ENCODE measurements around the gene RNF126. TPM values are rescaled to one million over a fixed set of nuclear protein-coding genes. Genes with fewer than 3 reads are reported as not detected.

RNF126 gene
- total RNA-seq, 2 donors from 2014 or later = 24.5 to 27.1 TPM

DNA sequence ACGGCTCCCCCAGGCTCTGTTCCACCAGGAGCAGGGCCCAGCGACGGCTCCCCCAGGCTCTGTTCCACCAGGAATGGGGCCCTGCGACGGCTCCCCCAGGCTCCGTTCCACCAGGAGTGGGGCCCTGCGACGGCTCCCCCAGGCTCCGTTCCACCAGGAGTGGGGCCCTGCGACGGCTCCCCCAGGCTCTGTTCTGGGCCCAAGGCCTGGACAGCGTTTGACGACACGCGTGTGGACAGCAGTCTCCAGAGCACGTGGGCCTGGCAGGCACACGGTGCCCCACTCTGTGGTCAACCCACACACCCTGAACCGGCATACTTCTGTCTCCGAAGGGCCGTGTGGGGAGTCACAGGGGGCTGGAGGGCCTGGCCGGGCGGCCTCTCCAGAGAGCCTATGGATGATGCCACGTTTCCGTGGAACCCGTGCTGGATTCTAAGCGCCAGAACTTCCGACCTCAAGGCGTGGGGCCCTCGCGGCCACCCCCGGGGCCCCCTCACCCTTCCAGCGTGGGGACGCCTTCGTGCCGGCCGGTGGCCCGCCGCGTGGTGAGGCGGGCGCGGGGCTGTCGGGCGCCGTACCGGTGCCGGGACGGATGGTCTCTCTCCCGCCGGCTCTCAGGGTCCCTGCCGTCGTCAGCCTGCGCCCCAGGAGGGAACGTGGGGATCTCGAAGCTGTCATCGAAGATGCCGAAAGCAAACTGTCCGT is 11.7 kb downstream of the RNF126 start:
- intact Hi-C loops (cut with DNase I) = no loop called here
- no peak for DNase-seq (ENCODE audit: low spot score)

DNA sequence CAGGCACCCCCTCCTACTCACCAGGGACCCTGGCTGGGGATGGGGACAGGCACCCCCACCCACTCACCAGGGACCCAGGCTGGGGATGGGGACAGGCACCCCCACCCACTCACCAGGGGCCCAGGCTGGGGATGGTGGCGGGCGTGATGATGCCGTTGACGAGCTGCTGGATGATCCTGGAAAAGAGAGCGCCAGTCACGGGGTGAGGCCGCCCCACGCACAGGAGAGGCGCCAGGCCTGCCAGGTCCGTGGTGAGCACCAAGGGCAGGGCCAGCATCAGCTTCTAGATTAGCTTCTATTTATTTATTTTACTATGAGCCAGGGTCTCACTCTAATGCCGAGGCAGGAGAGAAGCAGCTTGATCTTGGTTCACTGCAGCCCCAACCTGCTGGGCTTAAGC is 12.9 kb downstream of the RNF126 start:
- no peak for DNase-seq (ENCODE audit: low spot score)
- intact Hi-C loops (cut with DNase I) = no loop called here

DNA sequence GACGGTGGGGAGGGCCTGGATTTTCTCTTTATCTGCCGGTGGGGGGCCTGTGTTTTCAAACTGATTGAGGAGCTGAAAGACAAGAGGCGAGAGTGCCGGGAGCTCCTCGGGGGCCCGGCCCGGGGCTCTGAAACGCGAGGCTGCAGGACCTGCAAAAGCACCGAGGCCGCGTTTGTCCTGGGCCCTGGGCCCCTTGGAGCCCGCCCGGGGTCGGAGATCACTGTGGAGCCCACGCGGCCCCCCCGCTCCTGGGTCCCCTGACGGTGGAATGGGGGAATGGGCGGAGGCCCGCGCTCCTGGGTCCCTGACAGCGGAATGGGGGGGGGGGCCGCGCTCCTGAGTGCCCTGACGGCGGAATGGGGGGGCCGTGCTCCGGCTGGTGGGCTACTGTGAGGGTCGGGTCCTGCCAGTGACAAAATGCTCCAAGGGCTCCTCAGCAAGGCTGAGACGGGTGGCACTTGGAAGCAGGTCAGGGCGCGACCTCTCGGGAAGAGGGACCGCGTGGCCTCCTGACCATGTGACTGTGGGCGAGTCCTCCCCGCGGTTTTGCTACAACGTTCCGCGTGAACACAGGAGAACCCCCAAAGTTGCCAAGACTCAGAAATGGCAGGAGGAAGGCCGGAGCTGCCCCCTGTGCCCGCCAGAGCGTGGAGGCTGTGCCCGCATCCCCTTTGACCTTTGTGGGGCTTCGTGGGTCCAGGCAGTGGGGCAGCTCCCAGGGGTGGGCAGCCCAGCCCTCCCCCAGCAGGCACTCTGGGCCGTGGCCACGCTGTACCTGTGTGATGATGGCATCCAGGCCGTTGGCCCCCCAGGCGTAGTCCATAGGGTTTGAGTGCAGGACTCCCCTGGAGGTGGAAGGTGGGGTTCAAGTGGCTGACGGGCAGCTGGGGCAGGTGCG is 13.9 kb downstream of the RNF126 start:
- intact Hi-C loops (cut with DNase I) = no loop called here
- DNase-seq (ENCODE audit: low spot score) = no peak

DNA sequence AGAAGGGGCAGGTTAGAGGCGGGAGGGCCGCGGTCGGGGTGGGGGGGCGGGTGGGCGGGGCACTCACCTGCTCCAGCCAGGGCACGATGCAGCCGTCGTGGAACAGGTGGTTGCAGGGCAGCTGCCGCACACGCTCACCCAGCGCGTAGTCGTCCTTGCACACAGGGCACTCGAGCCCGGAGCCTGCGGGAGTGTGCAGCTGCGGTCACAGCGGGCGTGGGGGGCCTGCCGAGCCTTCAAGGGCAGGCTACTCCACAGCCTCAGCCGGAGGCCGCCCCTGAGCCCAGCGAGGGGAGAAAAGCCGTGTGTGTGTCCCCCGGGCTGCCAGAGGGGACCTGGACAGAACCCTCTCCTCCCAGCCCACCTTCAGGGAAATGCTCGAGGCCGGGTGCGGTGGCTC is 14.7 kb downstream of the RNF126 start:
- DNase-seq (ENCODE audit: low spot score) = no peak
- intact Hi-C loops (cut with DNase I) = no loop called here

DNA sequence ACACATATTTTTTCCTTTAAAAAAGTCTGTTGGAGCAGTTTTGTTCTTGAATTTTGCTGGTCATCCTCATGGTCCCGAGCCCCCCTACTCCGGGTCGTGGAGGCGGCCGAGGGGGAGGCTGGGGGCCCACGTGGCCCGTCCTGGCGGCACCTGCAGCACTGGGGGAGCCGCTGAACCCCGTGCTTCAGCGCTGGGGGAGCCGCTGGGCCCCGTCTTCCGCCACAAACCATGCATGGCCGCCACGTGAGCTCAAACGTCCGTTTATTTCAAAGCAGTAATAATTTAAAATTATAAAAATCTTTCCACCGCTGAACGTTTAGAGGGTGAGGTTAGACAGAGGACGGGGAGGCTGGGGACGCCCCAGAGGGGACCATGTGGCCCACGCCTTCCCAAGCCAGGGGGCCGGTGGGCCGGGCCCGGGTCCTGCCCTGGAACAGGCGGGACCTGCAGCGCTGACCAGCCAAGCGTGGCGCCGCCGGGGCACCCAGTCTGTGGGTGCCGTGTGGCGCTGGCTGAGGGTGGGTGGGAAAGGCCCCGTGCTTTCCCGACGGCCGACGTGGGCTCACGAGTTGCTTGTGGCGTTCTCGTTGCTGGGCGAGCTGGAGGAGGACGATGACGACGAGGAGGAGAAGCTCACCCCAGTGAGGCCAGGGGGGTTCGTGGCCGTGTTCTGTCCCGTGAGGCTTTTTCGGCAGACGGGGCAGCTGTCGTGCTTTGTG is 15.3 kb downstream of the RNF126 start:
- DNase-seq (ENCODE audit: low spot score) = no peak
- intact Hi-C loops (cut with DNase I) = no loop called here

- DNase-seq (ENCODE audit: low spot score) = no peak
- intact Hi-C loops (cut with DNase I) = no loop called here
These were observed 16.0 kb downstream of the RNF126 start for GRCh38 chr19:646779-647565.

- intact Hi-C loops (cut with DNase I) = no loop called here
- DNase-seq (ENCODE audit: low spot score) = no peak
These were observed 16.9 kb downstream of the RNF126 start for GRCh38 chr19:645912-646778.

GRCh38 chr19:644789-645188 is 18.2 kb downstream of the RNF126 start:
- intact Hi-C loops (cut with DNase I) = no loop called here
- no peak for DNase-seq (ENCODE audit: low spot score)

DNA sequence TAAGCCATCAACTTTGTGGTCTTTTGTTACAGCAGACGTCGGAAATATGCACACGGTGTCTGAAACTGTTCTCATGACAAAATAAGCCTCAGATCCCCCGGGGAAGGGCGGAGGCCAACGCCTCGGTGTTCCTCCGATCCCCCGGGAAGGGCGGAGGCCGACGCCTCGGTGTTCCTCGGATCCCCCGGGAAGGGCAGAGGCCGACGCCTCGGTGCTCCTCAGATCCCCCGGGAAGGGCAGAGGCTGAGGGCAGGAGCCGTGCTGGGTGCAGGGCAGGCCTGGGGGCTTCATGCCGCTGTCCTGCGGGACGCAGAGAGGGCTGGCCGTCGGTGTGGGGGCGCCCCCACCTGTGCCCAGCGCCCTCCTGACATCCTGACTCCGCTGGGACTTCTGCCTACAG is 18.7 kb downstream of the RNF126 start:
- intact Hi-C loops (cut with DNase I) = no loop called here
- no peak for DNase-seq (ENCODE audit: low spot score)

DNA sequence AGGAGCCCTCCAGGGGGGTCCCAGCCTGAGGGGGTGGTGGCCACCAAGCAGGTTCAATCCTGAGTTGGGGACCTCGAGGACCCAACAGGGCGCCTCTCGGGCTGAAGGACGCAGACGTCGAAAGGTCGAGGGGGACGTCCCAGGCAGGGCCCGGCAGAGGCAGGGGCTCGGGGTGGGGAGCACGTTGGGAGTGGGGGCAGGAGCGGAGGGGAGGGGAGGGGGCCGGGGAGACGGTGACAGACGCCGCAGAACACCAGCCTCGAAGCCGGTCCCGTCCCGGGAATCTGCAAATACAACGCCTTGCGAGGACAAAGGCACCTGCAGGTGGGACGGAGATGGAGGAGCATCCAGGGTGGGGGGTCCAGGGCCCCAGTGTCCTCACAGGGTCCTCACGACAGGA is 19.3 kb downstream of the RNF126 start:
- intact Hi-C loops (cut with DNase I) = no loop called here
- DNase-seq (ENCODE audit: low spot score) = no peak

GRCh38 chr19:642767-643727 is 20.0 kb downstream of the RNF126 start:
- no peak for DNase-seq (ENCODE audit: low spot score)
- intact Hi-C loops (cut with DNase I) = no loop called here

- intact Hi-C loops (cut with DNase I) = no loop called here
- no peak for DNase-seq (ENCODE audit: low spot score)
These were observed 21.3 kb downstream of the RNF126 start for GRCh38 chr19:641702-642101.

DNA sequence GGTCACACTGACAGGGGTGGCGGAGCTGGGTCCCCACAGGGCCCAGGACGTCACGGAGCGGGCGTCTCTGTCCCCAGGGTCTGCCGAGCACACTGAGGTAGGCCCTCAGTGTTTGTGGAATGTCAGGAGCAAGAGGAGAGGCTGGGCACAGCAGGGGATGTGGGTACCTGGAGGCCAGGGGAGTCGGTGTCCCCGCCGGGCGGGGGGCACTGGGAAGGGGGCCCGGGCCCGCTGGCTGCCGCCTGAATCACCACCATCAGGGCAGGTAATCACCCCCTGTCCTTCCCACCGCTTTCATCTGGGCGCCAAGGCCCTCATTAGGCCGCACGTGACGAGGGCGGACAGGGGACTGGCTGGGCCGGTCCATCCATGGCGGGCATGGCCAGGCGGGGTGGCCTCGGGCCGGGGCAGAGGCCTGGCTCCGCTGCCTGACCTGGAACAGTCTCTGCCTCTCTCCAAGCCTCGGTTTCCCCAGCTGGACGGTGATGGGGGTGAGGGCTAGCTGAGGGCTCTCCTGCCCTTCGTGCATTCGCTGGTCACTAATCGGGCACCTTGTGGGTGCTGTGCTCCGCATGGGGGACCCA is 22.3 kb downstream of the RNF126 start:
- intact Hi-C loops (cut with DNase I) = no loop called here
- no peak for DNase-seq (ENCODE audit: low spot score)

- DNase-seq (ENCODE audit: low spot score) = no peak
- intact Hi-C loops (cut with DNase I) = no loop called here
These were observed 22.9 kb downstream of the RNF126 start for GRCh38 chr19:640161-640558.

DNA sequence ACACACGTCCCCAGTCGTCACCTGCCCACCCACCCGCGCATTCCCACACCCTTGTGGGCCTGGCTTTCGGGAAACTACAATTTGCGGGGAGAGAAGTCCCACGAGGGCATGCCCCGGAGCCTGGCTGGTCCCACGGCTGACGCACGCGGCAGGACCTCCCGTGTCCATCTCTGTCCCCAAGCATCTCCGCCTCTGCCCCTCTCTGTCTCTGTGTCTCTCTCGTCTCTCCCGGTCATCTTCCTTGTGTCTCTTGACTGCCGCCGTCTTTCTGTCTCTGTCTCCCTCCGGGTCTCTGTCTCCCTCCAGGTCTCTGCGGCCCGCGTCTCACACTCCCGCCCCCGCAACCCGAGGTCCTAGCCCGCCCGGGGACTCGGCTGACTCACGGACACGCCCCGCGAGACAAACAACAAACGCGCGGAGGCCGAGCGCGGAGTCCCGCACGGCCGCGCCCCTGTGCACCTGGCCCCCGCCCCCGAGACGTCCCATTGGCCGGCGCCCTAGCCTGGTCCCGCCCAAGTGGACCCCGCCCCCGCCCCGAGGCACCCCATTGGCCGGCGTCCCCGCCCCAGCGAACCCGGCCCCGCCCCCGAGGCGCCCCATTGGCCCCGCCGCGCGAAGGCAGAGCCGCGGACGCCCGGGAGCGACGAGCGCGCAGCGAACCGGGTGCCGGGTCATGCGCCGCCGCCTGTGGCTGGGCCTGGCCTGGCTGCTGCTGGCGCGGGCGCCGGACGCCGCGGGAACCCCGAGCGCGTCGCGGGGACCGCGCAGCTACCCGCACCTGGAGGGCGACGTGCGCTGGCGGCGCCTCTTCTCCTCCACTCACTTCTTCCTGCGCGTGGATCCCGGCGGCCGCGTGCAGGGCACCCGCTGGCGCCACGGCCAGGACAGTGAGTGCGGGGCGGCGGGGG is 23.5 kb downstream of the RNF126 start, which contains the start of gene FGF22:
TSS of gene FGF22 (plus strand) at position 627 of the 908 bp plus-strand sequence. CDS start at position 674, 47 bp downstream.
- DNase-seq (ENCODE audit: low spot score) = peak; percentile 97
- intact Hi-C loops (cut with DNase I) = loop anchor here in 1 of 2 donors (10.0 kb wide), 1 partner anchor 65 kb away; the partner anchor contains the start of gene BSG

GRCh38 chr19:638906-639252 is 24.1 kb downstream of the RNF126 start:
- no peak for DNase-seq (ENCODE audit: low spot score)
- intact Hi-C loops (cut with DNase I) = loop anchor here in 1 of 2 donors (10.0 kb wide), 1 partner anchor 64 kb away; the partner anchor contains the start of gene BSG

Data from posterior vena cava (tissue), 2 donors.